Lung (tissue), 12 donors: Measurements from ENCODE around the gene MMAB. TPM values are rescaled to one million over a fixed set of nuclear protein-coding genes. Genes with fewer than 3 reads are reported as not detected.

Source experiments
- ATAC-seq: fragments of 200-7000 bp; cut with Tn5 transposase; one replicate; pipeline ENCODE4 v1.9.1; 2020; ENCODE audit warnings: moderate number of reproducible peaks; ENCODE audit not compliant: insufficient read depth, low FRiP score
- DNase-seq, 3 donors: peaks; one replicate each; pipeline ENCODE4 v3.0.0-alpha.2; 2013 to 2017
- H3K27ac ChIP-seq, 2 donors: one replicate each; pipeline ENCODE4 v1.5.1; 2013; ENCODE audit warnings: mild to moderate bottlenecking in 2 of 2, moderate library complexity in 2 of 2, control low read depth in 1 of 2, inconsistent platforms in 1 of 2, low read depth in 1 of 2, low read length in 1 of 2
- H3K27me3 ChIP-seq, 3 donors: one replicate each; pipeline ENCODE4 v1.5.1; 2013; ENCODE audit warnings: low read length in 2 of 3; ENCODE audit not compliant: control insufficient read depth in 3 of 3, insufficient read depth in 3 of 3
- H3K36me3 ChIP-seq, 4 donors: one replicate each; pipeline ENCODE4 v1.5.1; 2013; ENCODE audit warnings: low read length in 4 of 4, mild to moderate bottlenecking in 1 of 4, moderate library complexity in 1 of 4; ENCODE audit not compliant: control insufficient read depth in 4 of 4, insufficient read depth in 4 of 4
- H3K4me1 ChIP-seq, 5 donors: one replicate each; pipeline ENCODE4 v1.5.1; 2013; ENCODE audit warnings: low read length in 5 of 5, mild to moderate bottlenecking in 2 of 5, moderate library complexity in 1 of 5; ENCODE audit not compliant: control insufficient read depth in 5 of 5, insufficient read depth in 5 of 5
- H3K4me3 ChIP-seq: one replicate; pipeline ENCODE4 v1.5.1; 2013; ENCODE audit warnings: mild to moderate bottlenecking, control low read depth, moderate library complexity
- H3K9ac ChIP-seq, 2 donors: one replicate each; pipeline ENCODE4 v1.5.1; 2013; ENCODE audit warnings: low read length in 2 of 2, control low read depth in 1 of 2; ENCODE audit not compliant: insufficient read depth in 1 of 2
- H3K9me3 ChIP-seq, 4 donors: one replicate each; pipeline ENCODE4 v1.5.1; 2013; ENCODE audit warnings: low read length in 3 of 4, mild to moderate bottlenecking in 1 of 4, moderate library complexity in 1 of 4; ENCODE audit not compliant: control insufficient read depth in 4 of 4, insufficient read depth in 3 of 4
- WGBS, 2 donors: extraction: QIAGEN DNeasy Blood & Tissue Kit; methylation state at CpG; one replicate each; pipeline ENCODE4 v1.1.7; 2013; 5-methylcytosine and 5-hydroxymethylcytosine counted together
- polyA plus RNA-seq, 2 donors: library from polyadenylated mRNA; stranded (reverse); fragments of 200-250 nt; gene quantifications; one replicate each; pipeline ENCODE4 v1.2.1, GENCODE V29; 2013
- total RNA-seq, 2 donors: library from RNA; depleted of rRNA in 1 of 2; stranded (reverse); fragments of >200 nt in 1 of 2; gene quantifications; one replicate each; pipeline ENCODE4 v1.2.1, GENCODE V29; 2014 to 2021
- TF ChIP-seq, protein P1 (sequence below): IDR thresholded peaks from 2 replicates; pipeline ENCODE4 v1.5.1; 2012; ENCODE audit warnings: mild to moderate bottlenecking; ENCODE audit errors: control extremely low read depth, extremely low read depth
- donor health status: control.
- donor health status: control.
- donor health status: Bipolar disorder and iron deficiency.
- donor health status: healthy.
- donor health status: DM: yes; HTN: yes; CAD: no.

MMAB gene
- total and polyA plus RNA-seq, 4 donors = 23.8 to 90.2 (median 77.9) TPM

DNA sequence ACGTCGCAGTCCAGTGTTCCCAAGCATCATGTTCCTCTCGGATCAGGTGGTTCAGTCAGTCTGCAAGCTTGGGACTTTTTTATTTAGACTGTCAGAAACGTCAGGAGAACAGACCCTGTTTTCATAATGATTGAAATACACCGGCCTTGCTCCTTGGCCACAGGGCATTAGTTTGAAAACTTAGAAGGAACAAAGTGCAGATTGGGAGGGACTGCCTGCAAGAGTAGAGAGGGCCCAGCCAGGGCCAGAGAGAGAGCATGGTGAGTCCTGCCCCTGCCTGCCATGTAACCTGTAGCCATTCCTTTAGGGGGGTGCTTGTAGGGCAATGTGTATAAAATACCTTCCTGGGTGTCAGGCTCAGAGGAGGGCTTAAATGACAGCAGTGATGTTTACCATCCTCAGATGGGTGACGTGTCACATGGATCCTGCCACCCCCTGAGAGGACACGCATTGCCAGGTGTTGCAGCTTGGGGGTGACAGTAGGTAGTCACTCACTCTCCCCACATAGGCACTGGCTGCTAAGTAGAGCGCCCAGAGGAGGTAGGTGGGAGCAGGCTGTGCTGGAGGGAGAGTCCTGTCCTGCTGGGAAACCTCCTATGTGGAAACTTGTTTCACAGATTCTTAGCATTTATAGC is 45.7 kb downstream of the MMAB start:
- WGBS, 2 donors = 88 to 91% methylated on average over 8 of the region's 8 CpGs
- H3K9ac ChIP-seq = no peak overlapping the region
- no peak for ATAC-seq
- H3K27ac ChIP-seq = no peak overlapping the region
- peaks cover 13 to 53% (median 40%) of the 10 kb centered on the region in 4 donors for H3K36me3 ChIP-seq
- DNase-seq = no peak
- H3K4me1 ChIP-seq = peaks cover 0 to 8% (median 0%) of the 10 kb centered on the region in 5 donors
- no peaks in the 10 kb centered on the region for H3K9me3 ChIP-seq
- TF ChIP-seq, protein P1, sequence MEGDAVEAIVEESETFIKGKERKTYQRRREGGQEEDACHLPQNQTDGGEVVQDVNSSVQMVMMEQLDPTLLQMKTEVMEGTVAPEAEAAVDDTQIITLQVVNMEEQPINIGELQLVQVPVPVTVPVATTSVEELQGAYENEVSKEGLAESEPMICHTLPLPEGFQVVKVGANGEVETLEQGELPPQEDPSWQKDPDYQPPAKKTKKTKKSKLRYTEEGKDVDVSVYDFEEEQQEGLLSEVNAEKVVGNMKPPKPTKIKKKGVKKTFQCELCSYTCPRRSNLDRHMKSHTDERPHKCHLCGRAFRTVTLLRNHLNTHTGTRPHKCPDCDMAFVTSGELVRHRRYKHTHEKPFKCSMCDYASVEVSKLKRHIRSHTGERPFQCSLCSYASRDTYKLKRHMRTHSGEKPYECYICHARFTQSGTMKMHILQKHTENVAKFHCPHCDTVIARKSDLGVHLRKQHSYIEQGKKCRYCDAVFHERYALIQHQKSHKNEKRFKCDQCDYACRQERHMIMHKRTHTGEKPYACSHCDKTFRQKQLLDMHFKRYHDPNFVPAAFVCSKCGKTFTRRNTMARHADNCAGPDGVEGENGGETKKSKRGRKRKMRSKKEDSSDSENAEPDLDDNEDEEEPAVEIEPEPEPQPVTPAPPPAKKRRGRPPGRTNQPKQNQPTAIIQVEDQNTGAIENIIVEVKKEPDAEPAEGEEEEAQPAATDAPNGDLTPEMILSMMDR = no peak
- no peaks in the 10 kb centered on the region for H3K27me3 ChIP-seq
- H3K4me3 ChIP-seq = no peak overlapping the region

DNA sequence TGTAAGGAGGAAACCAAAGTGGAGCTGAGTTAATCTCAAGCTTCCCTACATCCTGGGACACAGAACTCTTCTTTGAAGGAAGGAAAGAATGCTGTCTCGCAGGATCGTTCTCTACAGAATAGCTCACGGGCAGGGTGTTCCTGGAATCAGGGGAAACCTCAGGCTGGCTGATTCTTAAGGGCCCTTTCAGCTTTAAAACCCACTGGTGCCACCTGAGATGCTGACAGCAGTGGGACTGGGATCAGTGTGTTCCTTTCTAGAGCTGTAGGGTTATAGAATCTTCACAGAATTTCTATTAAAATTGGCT is 48.1 kb downstream of the MMAB start:
- H3K9ac ChIP-seq = no peak overlapping the region
- H3K36me3 ChIP-seq = peaks cover 6 to 59% (median 45%) of the 10 kb centered on the region in 4 donors
- H3K4me1 ChIP-seq = peaks cover 0 to 7% (median 0%) of the 10 kb centered on the region in 5 donors
- no peaks in the 10 kb centered on the region for H3K27me3 ChIP-seq
- DNase-seq (no peak), ATAC-seq (no peak)
- H3K9me3 ChIP-seq = no peaks in the 10 kb centered on the region
- WGBS, 2 donors = 85 to 91% methylated on average over 3 of the region's 3 CpGs
- TF ChIP-seq, protein P1 = no peak
- no peak overlapping the region for H3K27ac ChIP-seq
- H3K4me3 ChIP-seq = no peak overlapping the region

DNA sequence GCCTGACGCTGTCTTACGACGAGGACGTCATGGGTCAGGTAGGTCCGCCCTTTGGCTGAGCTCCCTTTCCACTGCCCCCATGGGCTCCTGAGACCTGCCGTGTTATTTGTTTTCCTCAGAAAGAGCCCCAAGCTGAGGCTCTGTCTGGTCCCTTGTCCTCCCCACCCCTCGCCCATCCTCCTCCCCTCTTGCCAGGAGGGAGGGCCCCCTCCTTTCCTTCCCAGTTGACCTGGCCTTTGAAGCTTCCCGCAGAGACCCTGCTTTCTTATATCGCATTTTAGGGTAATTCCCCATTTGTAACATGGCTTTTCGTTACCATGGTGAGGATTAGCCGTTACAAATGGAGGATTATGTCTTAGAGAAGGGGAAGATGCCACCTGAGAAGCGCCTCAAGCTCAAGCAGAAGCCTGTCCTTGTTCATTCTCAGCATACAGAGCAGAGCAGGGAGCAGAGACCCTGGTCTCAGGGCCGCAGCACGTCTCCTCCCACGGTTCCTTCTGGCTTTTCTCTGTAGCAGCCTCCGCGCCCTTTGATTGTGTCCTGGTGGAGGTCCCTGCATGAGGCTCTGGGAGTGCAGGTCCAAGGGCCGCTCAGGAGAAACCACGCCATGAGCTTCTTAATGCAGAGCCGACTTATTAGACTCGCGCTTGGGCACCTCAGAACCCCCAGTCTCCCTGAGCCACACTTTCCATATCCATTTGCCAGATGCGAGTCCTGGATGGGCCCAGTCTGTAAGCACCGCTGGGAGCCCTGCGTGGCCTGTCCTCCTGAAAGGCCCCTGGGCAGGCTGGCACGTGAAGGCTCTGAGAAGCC is 48.6 kb downstream of the MMAB start:
- H3K36me3 ChIP-seq = peaks cover 6 to 61% (median 48%) of the 10 kb centered on the region in 4 donors
- H3K27ac ChIP-seq = no peak overlapping the region
- WGBS, 2 donors = 90 to 93% methylated on average over 26 of the region's 26 CpGs
- no peak for ATAC-seq
- TF ChIP-seq, protein P1 = no peak
- no peak overlapping the region for H3K4me3 ChIP-seq
- no peaks in the 10 kb centered on the region for H3K27me3 ChIP-seq
- peaks cover 0 to 1% (median 0%) of the 10 kb centered on the region in 5 donors for H3K4me1 ChIP-seq
- no peak for DNase-seq
- H3K9ac ChIP-seq = no peak overlapping the region
- H3K9me3 ChIP-seq = no peaks in the 10 kb centered on the region
